Prostate gland (tissue), 2 donors: ENCODE data around the gene TRMT11. TPM values are rescaled to one million over a fixed set of nuclear protein-coding genes. Genes with fewer than 3 reads are reported as not detected.

Experiments used
- DNase-seq: peaks from one replicate; pipeline ENCODE4 v3.0.0-alpha.2; 2019; ENCODE audit warnings: low spot score
- H3K27ac ChIP-seq, 2 donors: fragments of 200-600 bp; sonication (generic); 2 replicates each; pipeline ENCODE4 v1.5.1; 2017 to 2019
- H3K27me3 ChIP-seq: fragments of 200-600 bp; sonication (generic); replicated peaks from 2 replicates; pipeline ENCODE4 v1.5.1; 2019; ENCODE audit not compliant: insufficient read depth
- H3K36me3 ChIP-seq, 2 donors: fragments of 200-600 bp; sonication (generic); 1 replicate in 1 of 2; 2 replicates in 1 of 2; pipeline versions ENCODE4 v1.5.1 to v1.8.1; 2017 to 2019
- H3K4me1 ChIP-seq: fragments of 200-600 bp; sonication (generic); replicated peaks from 2 replicates; pipeline ENCODE4 v1.5.1; 2019
- H3K4me3 ChIP-seq, 2 donors: fragments of 200-600 bp; sonication (generic); 2 replicates each; pipeline ENCODE4 v1.5.1; 2017 to 2019
- H3K9me3 ChIP-seq: fragments of 200-600 bp; sonication (generic); 2 replicates; pipeline ENCODE4 v1.5.1; 2017
- POLR2A ChIP-seq: fragments of 450-650 bp; IDR thresholded peaks from one replicate; pipeline ENCODE4 v1.6.1; 2016; ENCODE audit warnings: antibody characterized with exemption, mild to moderate bottlenecking
- POLR2AphosphoS5 ChIP-seq: sonication (generic); formaldehyde crosslinking; IDR thresholded peaks from one replicate; pipeline ENCODE4 v1.6.1; 2017; ENCODE audit warnings: antibody characterized with exemption
- WGBS: methylation state at CpG from one replicate; pipeline ENCODE4 v1.1.5; 2018; 5-methylcytosine and 5-hydroxymethylcytosine counted together
- intact Hi-C: fragments of 100-400 bp; cut with DNase I; formaldehyde crosslinking; loops from one replicate; pipeline ENCODE4 v1.14.2; 2022
- small RNA-seq, 2 donors: library from RNA; depleted of rRNA; stranded (forward); fragments of <200 nt; gene quantifications; one replicate each; pipeline ENCODE3, GENCODE V24; 2016
- total RNA-seq, 2 donors: library from RNA; depleted of rRNA; stranded (reverse); fragments of >200 nt; gene quantifications; one replicate each; pipeline ENCODE4 v1.1.0, GENCODE V29; 2016
- TF ChIP-seq, protein P1 (sequence below), 4 experiments: fragments of 200-600 bp in 2 of 4; fragments of 450-650 bp in 2 of 4; sonication (generic) in 2 of 4; IDR thresholded peaks; 1 replicate in 3 of 4; 2 replicates in 1 of 4; pipeline ENCODE4 v1.5.1; 2016 to 2019; ENCODE audit warnings: antibody characterized with exemption in 4 of 4, mild to moderate bottlenecking in 2 of 4, moderate library complexity in 2 of 4

The TRMT11 gene
- total RNA-seq, 2 donors from 2014 or later = 28.3 to 35.0 TPM

DNA sequence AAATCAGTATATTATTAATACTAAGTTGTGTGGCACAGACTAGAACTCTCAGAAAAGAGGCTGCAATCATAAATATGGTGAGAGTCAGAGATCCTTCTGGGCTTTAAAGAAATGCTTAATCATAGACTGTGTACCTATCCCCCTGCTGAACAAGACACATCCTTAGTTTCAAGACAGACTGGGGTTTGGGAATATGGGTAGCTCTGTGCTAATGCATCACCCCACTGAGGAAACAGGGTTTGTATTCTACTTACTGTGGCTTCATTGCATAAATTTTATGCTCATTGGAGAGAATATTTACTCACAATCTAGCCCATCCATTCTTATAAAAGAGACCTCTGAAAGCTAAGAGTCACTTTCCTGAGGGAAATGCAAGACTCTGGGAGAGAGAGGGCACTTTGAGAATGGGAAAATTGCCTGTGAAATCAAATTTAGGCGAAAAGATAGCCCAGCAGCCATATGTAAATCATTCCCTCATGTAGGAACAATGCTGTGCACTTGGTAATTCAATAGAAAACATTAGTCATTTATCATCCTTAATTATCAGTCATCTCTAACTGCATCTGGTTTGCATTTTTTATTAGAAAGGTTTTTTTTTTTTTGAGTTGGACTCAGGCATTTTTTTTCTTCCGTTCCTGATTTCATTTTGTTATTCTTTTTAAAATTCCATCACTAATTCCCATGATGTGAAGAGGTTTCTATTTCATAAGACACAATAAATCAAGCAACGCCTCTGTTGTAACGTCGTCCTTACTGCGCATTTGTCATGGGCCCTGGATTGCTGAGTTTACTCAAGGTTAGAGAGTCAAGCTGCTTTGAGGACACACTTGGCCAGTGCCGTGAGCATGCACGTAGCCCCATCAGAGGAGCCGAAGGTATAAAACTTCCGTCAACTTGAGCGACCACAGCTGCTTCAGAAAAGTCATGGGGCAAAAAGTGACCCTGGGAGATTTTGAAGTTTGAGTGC is 91.8 kb downstream of the TRMT11 start:
- H3K4me1 ChIP-seq = no peaks in the 10 kb centered on the region
- no peak overlapping the region for H3K4me3 ChIP-seq
- no peaks in the 10 kb centered on the region for H3K9me3 ChIP-seq
- no peaks in the 10 kb centered on the region for H3K36me3 ChIP-seq
- TF ChIP-seq POLR2AphosphoS5 (no peak), POLR2A (no peak)
- TF ChIP-seq, protein P1, sequence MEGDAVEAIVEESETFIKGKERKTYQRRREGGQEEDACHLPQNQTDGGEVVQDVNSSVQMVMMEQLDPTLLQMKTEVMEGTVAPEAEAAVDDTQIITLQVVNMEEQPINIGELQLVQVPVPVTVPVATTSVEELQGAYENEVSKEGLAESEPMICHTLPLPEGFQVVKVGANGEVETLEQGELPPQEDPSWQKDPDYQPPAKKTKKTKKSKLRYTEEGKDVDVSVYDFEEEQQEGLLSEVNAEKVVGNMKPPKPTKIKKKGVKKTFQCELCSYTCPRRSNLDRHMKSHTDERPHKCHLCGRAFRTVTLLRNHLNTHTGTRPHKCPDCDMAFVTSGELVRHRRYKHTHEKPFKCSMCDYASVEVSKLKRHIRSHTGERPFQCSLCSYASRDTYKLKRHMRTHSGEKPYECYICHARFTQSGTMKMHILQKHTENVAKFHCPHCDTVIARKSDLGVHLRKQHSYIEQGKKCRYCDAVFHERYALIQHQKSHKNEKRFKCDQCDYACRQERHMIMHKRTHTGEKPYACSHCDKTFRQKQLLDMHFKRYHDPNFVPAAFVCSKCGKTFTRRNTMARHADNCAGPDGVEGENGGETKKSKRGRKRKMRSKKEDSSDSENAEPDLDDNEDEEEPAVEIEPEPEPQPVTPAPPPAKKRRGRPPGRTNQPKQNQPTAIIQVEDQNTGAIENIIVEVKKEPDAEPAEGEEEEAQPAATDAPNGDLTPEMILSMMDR (IDR thresholded peaks at IDR 0.05) = no peak
- intact Hi-C loops = loop anchor here (5.0 kb wide), 1 partner anchor 41 kb away; no protein-coding TSS in a partner anchor
- 74% methylated on average over 11 of the region's 11 CpGs for WGBS
- no peaks in the 10 kb centered on the region for H3K27me3 ChIP-seq
- DNase-seq = no peak
- H3K27ac ChIP-seq = peak overlapping the region in 1 of 2 donors; percentile 13

DNA sequence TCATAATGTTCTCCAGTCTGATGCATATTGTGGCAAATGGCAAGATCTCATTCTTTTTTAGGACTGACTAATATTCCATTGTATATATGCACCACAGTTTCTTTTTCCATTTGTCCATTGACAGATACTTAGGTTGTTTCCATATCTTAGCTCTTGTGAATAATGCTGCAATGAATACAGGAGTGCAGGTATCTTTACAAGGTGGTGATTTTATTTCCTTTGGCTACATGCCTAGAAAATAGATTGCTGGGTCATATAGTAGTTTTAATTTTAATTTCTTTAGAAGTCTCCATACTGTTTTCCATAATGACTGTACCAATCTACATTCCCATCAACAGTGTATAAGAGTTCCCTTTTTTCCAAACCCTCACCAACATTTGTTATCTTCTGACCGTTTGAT is 97.5 kb downstream of the TRMT11 start:
- no peaks in the 10 kb centered on the region for H3K4me1 ChIP-seq
- H3K4me3 ChIP-seq = no peak overlapping the region
- DNase-seq = no peak
- no peaks in the 10 kb centered on the region for H3K36me3 ChIP-seq
- no peak for TF ChIP-seq POLR2AphosphoS5
- no peak for TF ChIP-seq POLR2A
- H3K27me3 ChIP-seq = no peaks in the 10 kb centered on the region
- WGBS = 96% methylated on average over 1 of the region's 1 CpG
- no peak overlapping the region for H3K27ac ChIP-seq
- H3K9me3 ChIP-seq = no peaks in the 10 kb centered on the region
- intact Hi-C loops = no loop called here

DNA sequence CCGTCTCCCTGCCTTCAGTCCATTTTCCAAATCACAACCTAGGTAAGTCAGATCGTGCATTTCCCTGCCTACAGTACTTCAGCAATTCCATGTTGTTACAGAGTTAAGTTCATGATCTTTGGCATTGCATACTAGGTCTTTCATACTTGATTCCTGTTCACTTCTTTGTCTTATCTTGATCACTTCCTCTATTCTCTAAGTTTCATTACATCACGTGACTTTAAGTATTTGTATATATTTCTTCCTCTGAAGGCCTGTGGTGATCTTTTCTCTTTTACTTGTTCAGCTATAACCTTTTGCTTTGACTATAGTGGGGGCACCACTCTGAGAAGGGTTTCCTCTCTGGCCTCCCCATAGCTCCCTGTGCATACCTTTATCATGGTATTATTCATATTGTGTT is 100.2 kb downstream of the TRMT11 start:
- WGBS = 79% methylated on average over 3 of the region's 3 CpGs
- H3K27ac ChIP-seq = no peak overlapping the region

More for the DNA sequence above, 100.2 kb downstream of the TRMT11 start:
- intact Hi-C loops = no loop called here
- TF ChIP-seq POLR2AphosphoS5 = no peak
- TF ChIP-seq, protein P1 (IDR thresholded peaks at IDR 0.05) = no peak
- no peak for TF ChIP-seq POLR2A
- H3K27me3 ChIP-seq = no peaks in the 10 kb centered on the region
- DNase-seq = no peak
- no peaks in the 10 kb centered on the region for H3K4me1 ChIP-seq
- no peaks in the 10 kb centered on the region for H3K9me3 ChIP-seq
- H3K36me3 ChIP-seq = no peaks in the 10 kb centered on the region
- H3K4me3 ChIP-seq = no peak overlapping the region

Small RNA genes within 50 kb of the gene (small RNA-seq; reads per million reads assigned to genes)
- gene RNA5SP216 = 0 reads per million in 2 donors

Other genes starting within 250 kb of the TRMT11 start
- gene HEY2, start 236.9 kb upstream of the TRMT11 start, total RNA-seq = 1 to 10 TPM; 1.0 to 5.3 TPM
- 10 to 100 TPM; 15.5 to 15.6 TPM for gene NCOA7, start 195.6 kb upstream of the TRMT11 start, total RNA-seq
- gene HINT3, start 29.8 kb upstream of the TRMT11 start, total RNA-seq = 10 to 100 TPM; 29.5 to 40.9 TPM